Right lobe of liver (tissue), 4 donors: ENCODE data around the gene PDE10A.
"Not testable (repeated sequence)": the region's sequence is repeated elsewhere in the genome, so short reads cannot be mapped to it uniquely, and the experiment has no call there.

ENCODE experiments used
- POLR2A ChIP-seq: fragments of 450-650 bp; IDR thresholded peaks from one replicate; pipeline ENCODE4 v1.6.1; 2017; ENCODE audit warnings: antibody characterized with exemption, mild to moderate bottlenecking
- TF ChIP-seq, protein P1 (sequence below), 4 donors: fragments of 200-600 bp in 3 of 4; fragments of 450-650 bp in 1 of 4; IDR thresholded peaks; one replicate each; pipeline versions ENCODE4 v1.5.1 to v1.8.0; 2016 to 2022; ENCODE audit warnings: antibody characterized with exemption in 4 of 4, mild to moderate bottlenecking in 2 of 4
- donor health status: DM: no; HTN: no; CAD: no.
- donor health status: DM: no; HTN: no; CAD: no.
- donor health status: DM: no; HTN: yes; CAD: no.

DNA sequence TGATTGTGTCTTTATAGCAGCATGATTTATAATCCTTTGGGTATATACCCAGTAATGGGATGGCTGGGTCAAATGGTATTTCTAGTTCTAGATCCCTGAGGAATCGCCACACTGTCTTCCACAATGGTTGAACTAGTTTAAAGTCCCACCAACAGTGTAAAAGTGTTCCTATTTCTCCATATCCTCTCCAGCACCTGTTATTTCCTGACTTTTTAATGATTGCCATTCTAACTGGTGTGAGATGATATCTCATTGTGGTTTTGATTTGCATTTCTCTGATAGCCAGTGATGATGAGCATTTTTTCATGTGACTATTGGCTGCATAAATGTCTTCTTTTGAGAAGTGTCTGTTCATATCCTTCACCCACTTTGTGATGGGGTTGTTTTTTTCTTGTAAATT is 54.5 kb downstream of the PDE10A start:
- TF ChIP-seq POLR2A, result not testable (repeated sequence)
- TF ChIP-seq, protein P1, sequence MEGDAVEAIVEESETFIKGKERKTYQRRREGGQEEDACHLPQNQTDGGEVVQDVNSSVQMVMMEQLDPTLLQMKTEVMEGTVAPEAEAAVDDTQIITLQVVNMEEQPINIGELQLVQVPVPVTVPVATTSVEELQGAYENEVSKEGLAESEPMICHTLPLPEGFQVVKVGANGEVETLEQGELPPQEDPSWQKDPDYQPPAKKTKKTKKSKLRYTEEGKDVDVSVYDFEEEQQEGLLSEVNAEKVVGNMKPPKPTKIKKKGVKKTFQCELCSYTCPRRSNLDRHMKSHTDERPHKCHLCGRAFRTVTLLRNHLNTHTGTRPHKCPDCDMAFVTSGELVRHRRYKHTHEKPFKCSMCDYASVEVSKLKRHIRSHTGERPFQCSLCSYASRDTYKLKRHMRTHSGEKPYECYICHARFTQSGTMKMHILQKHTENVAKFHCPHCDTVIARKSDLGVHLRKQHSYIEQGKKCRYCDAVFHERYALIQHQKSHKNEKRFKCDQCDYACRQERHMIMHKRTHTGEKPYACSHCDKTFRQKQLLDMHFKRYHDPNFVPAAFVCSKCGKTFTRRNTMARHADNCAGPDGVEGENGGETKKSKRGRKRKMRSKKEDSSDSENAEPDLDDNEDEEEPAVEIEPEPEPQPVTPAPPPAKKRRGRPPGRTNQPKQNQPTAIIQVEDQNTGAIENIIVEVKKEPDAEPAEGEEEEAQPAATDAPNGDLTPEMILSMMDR (IDR thresholded peaks at IDR 0.05), result not testable (repeated sequence)
